ENCODE measurements around the gene MARK4. TPM values are rescaled to one million over a fixed set of nuclear protein-coding genes. Genes with fewer than 3 reads are reported as not detected.

MARK4 gene
- total RNA-seq, 1 experiment from 2014 or later, result 37.7 TPM

GRCh38 chr19:45336696-45337251 lies 85.7 kb downstream of the MARK4 start:
- no peak for DNase-seq (ENCODE audit: low read depth, low spot score)
- H3K27ac ChIP-seq (ENCODE audit: low read depth, low read length), result no peak overlapping the region
- CTCF ChIA-PET, result interaction anchor here (1.7 to 2.7 kb wide), 2 partner anchors 11 to 158 kb away, joined by 3 to 12 read pairs; partner anchors contain the start of genes BLOC1S3 and TRAPPC6A
- H3K9me3 ChIP-seq (ENCODE audit: control insufficient read depth in 1 of 2, insufficient read depth in 1 of 2, low read depth in 1 of 2, low read length in 2 of 2), result no peaks in the 10 kb centered on the region
- no peak overlapping the region for H2AFZ ChIP-seq (ENCODE audit: low read depth, low read length, poor library complexity, severe bottlenecking)
- RAD21 ChIA-PET (ENCODE audit: low non-redundant PET in 1 of 2, low total read pairs in 2 of 2, uncharacterized antibody in 2 of 2, unreplicated experiment in 2 of 2), result no interaction called here
- peaks cover 15 to 49% of the 10 kb centered on the region in 2 experiments for H3K4me1 ChIP-seq (ENCODE audit: control insufficient read depth in 1 of 2, insufficient read depth in 2 of 2, low read length in 2 of 2)
- no peaks in the 10 kb centered on the region for H3K27me3 ChIP-seq (ENCODE audit: insufficient read depth, low read length)
- ATAC-seq, result no peak
- TF ChIP-seq CBX3 (IDR thresholded peaks at IDR 0.05; ENCODE audit: low read depth), result no peak
- TF ChIP-seq FOSL1 (IDR thresholded peaks at IDR 0.05; ENCODE audit: low read depth), result no peak
- TF ChIP-seq, protein P1, sequence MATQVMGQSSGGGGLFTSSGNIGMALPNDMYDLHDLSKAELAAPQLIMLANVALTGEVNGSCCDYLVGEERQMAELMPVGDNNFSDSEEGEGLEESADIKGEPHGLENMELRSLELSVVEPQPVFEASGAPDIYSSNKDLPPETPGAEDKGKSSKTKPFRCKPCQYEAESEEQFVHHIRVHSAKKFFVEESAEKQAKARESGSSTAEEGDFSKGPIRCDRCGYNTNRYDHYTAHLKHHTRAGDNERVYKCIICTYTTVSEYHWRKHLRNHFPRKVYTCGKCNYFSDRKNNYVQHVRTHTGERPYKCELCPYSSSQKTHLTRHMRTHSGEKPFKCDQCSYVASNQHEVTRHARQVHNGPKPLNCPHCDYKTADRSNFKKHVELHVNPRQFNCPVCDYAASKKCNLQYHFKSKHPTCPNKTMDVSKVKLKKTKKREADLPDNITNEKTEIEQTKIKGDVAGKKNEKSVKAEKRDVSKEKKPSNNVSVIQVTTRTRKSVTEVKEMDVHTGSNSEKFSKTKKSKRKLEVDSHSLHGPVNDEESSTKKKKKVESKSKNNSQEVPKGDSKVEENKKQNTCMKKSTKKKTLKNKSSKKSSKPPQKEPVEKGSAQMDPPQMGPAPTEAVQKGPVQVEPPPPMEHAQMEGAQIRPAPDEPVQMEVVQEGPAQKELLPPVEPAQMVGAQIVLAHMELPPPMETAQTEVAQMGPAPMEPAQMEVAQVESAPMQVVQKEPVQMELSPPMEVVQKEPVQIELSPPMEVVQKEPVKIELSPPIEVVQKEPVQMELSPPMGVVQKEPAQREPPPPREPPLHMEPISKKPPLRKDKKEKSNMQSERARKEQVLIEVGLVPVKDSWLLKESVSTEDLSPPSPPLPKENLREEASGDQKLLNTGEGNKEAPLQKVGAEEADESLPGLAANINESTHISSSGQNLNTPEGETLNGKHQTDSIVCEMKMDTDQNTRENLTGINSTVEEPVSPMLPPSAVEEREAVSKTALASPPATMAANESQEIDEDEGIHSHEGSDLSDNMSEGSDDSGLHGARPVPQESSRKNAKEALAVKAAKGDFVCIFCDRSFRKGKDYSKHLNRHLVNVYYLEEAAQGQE (IDR thresholded peaks at IDR 0.05; ENCODE audit: low read depth), result no peak
- no peak for TF ChIP-seq EZH2phosphoT487 (IDR thresholded peaks at IDR 0.05; ENCODE audit: borderline replicate concordance)
- TF ChIP-seq EGR1 (IDR thresholded peaks at IDR 0.05; ENCODE audit: low read depth), result no peak
- no peak for TF ChIP-seq CEBPB (IDR thresholded peaks at IDR 0.05; ENCODE audit: low read depth)
- no peak for TF ChIP-seq MAX (IDR thresholded peaks at IDR 0.05)
- no peak for TF ChIP-seq TCF7L2 (IDR thresholded peaks at IDR 0.05; ENCODE audit: borderline replicate concordance, extremely low read depth, insufficient read depth, insufficient read length)
- TF ChIP-seq EZH2 (IDR thresholded peaks at IDR 0.05), result no peak
- TF ChIP-seq YY1 (IDR thresholded peaks at IDR 0.05; ENCODE audit: extremely low read depth, insufficient replicate concordance, low read depth, low read length), result no peak
- no peak for TF ChIP-seq ATF3 (IDR thresholded peaks at IDR 0.05)
- TF ChIP-seq ZNF274 (IDR thresholded peaks at IDR 0.05; ENCODE audit: low read depth, low read length), result no peak
- no peak for TF ChIP-seq JUND (IDR thresholded peaks at IDR 0.05)
- TF ChIP-seq RAD21 (IDR thresholded peaks at IDR 0.05; ENCODE audit: low read depth), result no peak
- no peak for TF ChIP-seq POLR2A (IDR thresholded peaks at IDR 0.05; ENCODE audit: borderline replicate concordance, extremely low read depth, insufficient read depth, insufficient read length)
- TF ChIP-seq, protein P2, sequence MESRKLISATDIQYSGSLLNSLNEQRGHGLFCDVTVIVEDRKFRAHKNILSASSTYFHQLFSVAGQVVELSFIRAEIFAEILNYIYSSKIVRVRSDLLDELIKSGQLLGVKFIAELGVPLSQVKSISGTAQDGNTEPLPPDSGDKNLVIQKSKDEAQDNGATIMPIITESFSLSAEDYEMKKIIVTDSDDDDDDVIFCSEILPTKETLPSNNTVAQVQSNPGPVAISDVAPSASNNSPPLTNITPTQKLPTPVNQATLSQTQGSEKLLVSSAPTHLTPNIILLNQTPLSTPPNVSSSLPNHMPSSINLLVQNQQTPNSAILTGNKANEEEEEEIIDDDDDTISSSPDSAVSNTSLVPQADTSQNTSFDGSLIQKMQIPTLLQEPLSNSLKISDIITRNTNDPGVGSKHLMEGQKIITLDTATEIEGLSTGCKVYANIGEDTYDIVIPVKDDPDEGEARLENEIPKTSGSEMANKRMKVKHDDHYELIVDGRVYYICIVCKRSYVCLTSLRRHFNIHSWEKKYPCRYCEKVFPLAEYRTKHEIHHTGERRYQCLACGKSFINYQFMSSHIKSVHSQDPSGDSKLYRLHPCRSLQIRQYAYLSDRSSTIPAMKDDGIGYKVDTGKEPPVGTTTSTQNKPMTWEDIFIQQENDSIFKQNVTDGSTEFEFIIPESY (IDR thresholded peaks at IDR 0.05; ENCODE audit: extremely low read depth, insufficient replicate concordance, low read length), result no peak
- no peak overlapping the region for H3K9ac ChIP-seq (ENCODE audit: low read length)
- H3K9me2 ChIP-seq (ENCODE audit: insufficient read depth), result no peaks in the 10 kb centered on the region
- H4K20me1 ChIP-seq (ENCODE audit: insufficient read depth), result no peaks in the 10 kb centered on the region
- H3K4me2 ChIP-seq (ENCODE audit: low read length), result no peak overlapping the region
- no peaks in the 10 kb centered on the region for H3K36me3 ChIP-seq (ENCODE audit: control insufficient read depth in 1 of 2, insufficient read depth in 2 of 2, low read length in 2 of 2)
- intact Hi-C loops (cut with micrococcal nuclease), result loop anchor here (5.0 kb wide), 2 partner anchors 259 to 534 kb away; partner anchors contain the start of genes GEMIN7 and ZNF296
- POLR2A ChIA-PET, result no interaction called here
- H3K79me2 ChIP-seq (ENCODE audit: insufficient read depth, low read length), result no peaks in the 10 kb centered on the region
- H3K4me3 ChIP-seq (replicated peaks in 1 of 2; ENCODE audit: low read depth in 1 of 2, low read length in 2 of 2), result no peak overlapping the region
- no TSS peak for BruUV-seq (replicated peaks)
